MM.1S (cell line): Measurements from ENCODE around the gene ENKUR.
"Not testable (repeated sequence)": the region's sequence is repeated elsewhere in the genome, so short reads cannot be mapped to it uniquely, and the experiment has no call there.

Experiments used
- DNase-seq: peaks from one replicate; pipeline ENCODE4 v3.0.0-alpha.2; 2015
- H2AFZ ChIP-seq: fragments of 300-600 bp; sonication (generic); 2 replicates; pipeline ENCODE4 v1.6.0; 2016; ENCODE audit warnings: antibody characterized with exemption, low read length
- H3F3A ChIP-seq: fragments of 300-600 bp; sonication (generic); 2 replicates; pipeline ENCODE4 v1.6.1; 2016; ENCODE audit warnings: mild to moderate bottlenecking, antibody characterized with exemption, low read length, moderate library complexity, mixed read lengths; ENCODE audit not compliant: insufficient read depth
- H3K27ac ChIP-seq: fragments of 300-600 bp; sonication (generic); 2 replicates; pipeline ENCODE4 v1.5.1; 2016; ENCODE audit warnings: mild to moderate bottlenecking, low read length
- H3K27me3 ChIP-seq: fragments of 300-600 bp; sonication (generic); replicated peaks from 2 replicates; pipeline ENCODE4 v1.6.0; 2016; ENCODE audit warnings: low read length; ENCODE audit not compliant: insufficient read depth
- H3K36me3 ChIP-seq: fragments of 300-600 bp; sonication (generic); replicated peaks from 2 replicates; pipeline ENCODE4 v1.6.1; 2016; ENCODE audit warnings: mild to moderate bottlenecking, low read length, mixed read lengths; ENCODE audit not compliant: insufficient read depth
- H3K4me1 ChIP-seq: fragments of 300-600 bp; sonication (generic); 2 replicates; pipeline ENCODE4 v1.6.1; 2016; ENCODE audit warnings: low read length, mixed read lengths
- H3K4me2 ChIP-seq: fragments of 300-600 bp; sonication (generic); 2 replicates; pipeline ENCODE4 v1.6.0; 2016; ENCODE audit warnings: low read depth, low read length
- H3K4me3 ChIP-seq: fragments of 300-600 bp; sonication (generic); 2 replicates; pipeline ENCODE4 v1.5.1; 2016; ENCODE audit warnings: low read length, mixed read lengths
- H3K79me2 ChIP-seq: fragments of 300-600 bp; sonication (generic); 2 replicates; pipeline ENCODE4 v1.6.1; 2016; ENCODE audit warnings: mixed run types, low read length, mixed read lengths
- H3K9ac ChIP-seq: fragments of 300-600 bp; sonication (generic); 2 replicates; pipeline ENCODE4 v1.6.1; 2016; ENCODE audit warnings: low read length, mixed read lengths
- H3K9me2 ChIP-seq: fragments of 300-600 bp; sonication (generic); replicated peaks from 2 replicates; pipeline ENCODE4 v1.6.1; 2016; ENCODE audit warnings: mild to moderate bottlenecking, low read length, mixed read lengths; ENCODE audit not compliant: insufficient read depth
- H3K9me3 ChIP-seq: fragments of 300-600 bp; sonication (generic); replicated peaks from 2 replicates; pipeline ENCODE4 v1.6.1; 2016; ENCODE audit warnings: mild to moderate bottlenecking, low read length, mixed read lengths; ENCODE audit not compliant: insufficient read depth
- H4K20me1 ChIP-seq: fragments of 300-600 bp; sonication (generic); 2 replicates; pipeline ENCODE4 v1.6.1; 2016; ENCODE audit warnings: mild to moderate bottlenecking, low read length, moderate library complexity, mixed read lengths; ENCODE audit not compliant: insufficient read depth
- CTCF ChIP-seq: fragments of 300-600 bp; sonication (generic); IDR thresholded peaks from 2 replicates; pipeline ENCODE4 v1.5.1; 2016; ENCODE audit warnings: antibody characterized with exemption, low read length, mixed read lengths
- EZH2 ChIP-seq: fragments of 300-600 bp; sonication (generic); optimal IDR thresholded peaks from 2 replicates; pipeline ENCODE3; 2017; ENCODE audit warnings: low read depth, mild to moderate bottlenecking, antibody characterized with exemption, low read length, mixed read lengths
- EZH2phosphoT487 ChIP-seq: fragments of 300-600 bp; sonication (generic); IDR thresholded peaks from 2 replicates; pipeline ENCODE4 v1.6.1; 2018; ENCODE audit warnings: antibody characterized with exemption, low read length

ENKUR gene

GRCh38 chr10:24958721-24959381 lies 57.1 kb downstream of the ENKUR start:
- Histone ChIP-seq H3F3A (no peaks in the 10 kb centered on the region), H3K9me2 (no peaks in the 10 kb centered on the region), H3K27me3 (no peaks in the 10 kb centered on the region), H3K4me1 (no peaks in the 10 kb centered on the region), H2AFZ (no peak overlapping the region), H3K9me3 (no peaks in the 10 kb centered on the region), H3K4me2 (no peak overlapping the region), H3K9ac (no peak overlapping the region), H3K4me3 (no peak overlapping the region), H3K27ac (no peak overlapping the region), H3K36me3 (no peaks in the 10 kb centered on the region), H4K20me1 (no peaks in the 10 kb centered on the region), H3K79me2 (no peaks in the 10 kb centered on the region)
- no peak for DNase-seq
- no peak for TF ChIP-seq EZH2
- TF ChIP-seq EZH2phosphoT487 = no peak

- no peak for DNase-seq
- Histone ChIP-seq H2AFZ (no peak overlapping the region), H3K4me1 (no peaks in the 10 kb centered on the region), H3K4me3 (no peak overlapping the region), H3K9me2 (no peaks in the 10 kb centered on the region), H3K27ac (no peak overlapping the region), H3K4me2 (no peak overlapping the region), H4K20me1 (no peaks in the 10 kb centered on the region), H3K9me3 (no peaks in the 10 kb centered on the region), H3F3A (no peaks in the 10 kb centered on the region), H3K27me3 (no peaks in the 10 kb centered on the region), H3K9ac (no peak overlapping the region), H3K36me3 (no peaks in the 10 kb centered on the region), H3K79me2 (no peaks in the 10 kb centered on the region)
- no peak for TF ChIP-seq EZH2
- no peak for TF ChIP-seq CTCF
- no peak for TF ChIP-seq EZH2phosphoT487
These were observed 57.8 kb downstream of the ENKUR start for GRCh38 chr10:24958091-24958720.

- not testable (repeated sequence) for H3K4me2 ChIP-seq, H4K20me1 ChIP-seq, H2AFZ ChIP-seq, H3K4me1 ChIP-seq, H3F3A ChIP-seq, H3K9me3 ChIP-seq, H3K36me3 ChIP-seq, H3K9ac ChIP-seq, H3K27ac ChIP-seq, H3K9me2 ChIP-seq, H3K27me3 ChIP-seq, H3K79me2 ChIP-seq, DNase-seq, H3K4me3 ChIP-seq
These were observed 58.3 kb downstream of the ENKUR start for GRCh38 chr10:24957624-24958051.

GRCh38 chr10:24953675-24954074 lies 62.3 kb downstream of the ENKUR start:
- Histone ChIP-seq H3K36me3 (no peaks in the 10 kb centered on the region), H4K20me1 (no peaks in the 10 kb centered on the region), H2AFZ (no peak overlapping the region), H3K9me3 (no peaks in the 10 kb centered on the region), H3K4me3 (no peak overlapping the region), H3K4me2 (no peak overlapping the region), H3F3A (no peaks in the 10 kb centered on the region), H3K79me2 (no peaks in the 10 kb centered on the region), H3K27ac (no peak overlapping the region), H3K27me3 (no peaks in the 10 kb centered on the region), H3K9me2 (no peaks in the 10 kb centered on the region), H3K9ac (no peak overlapping the region), H3K4me1 (no peaks in the 10 kb centered on the region)
- DNase-seq = no peak
- TF ChIP-seq EZH2phosphoT487 = no peak
- no peak for TF ChIP-seq CTCF
- no peak for TF ChIP-seq EZH2
